DMS79 (cell line): ENCODE results near the gene HYAL3.
"Not testable (repeated sequence)": the region's sequence is repeated elsewhere in the genome, so short reads cannot be mapped to it uniquely, and the experiment has no call there.

ENCODE experiments used
- DNase-seq: peaks from one replicate; lab custom pipeline; 2025; lab: John Stamatoyannopoulos, UW

Gene HYAL3

DNA sequence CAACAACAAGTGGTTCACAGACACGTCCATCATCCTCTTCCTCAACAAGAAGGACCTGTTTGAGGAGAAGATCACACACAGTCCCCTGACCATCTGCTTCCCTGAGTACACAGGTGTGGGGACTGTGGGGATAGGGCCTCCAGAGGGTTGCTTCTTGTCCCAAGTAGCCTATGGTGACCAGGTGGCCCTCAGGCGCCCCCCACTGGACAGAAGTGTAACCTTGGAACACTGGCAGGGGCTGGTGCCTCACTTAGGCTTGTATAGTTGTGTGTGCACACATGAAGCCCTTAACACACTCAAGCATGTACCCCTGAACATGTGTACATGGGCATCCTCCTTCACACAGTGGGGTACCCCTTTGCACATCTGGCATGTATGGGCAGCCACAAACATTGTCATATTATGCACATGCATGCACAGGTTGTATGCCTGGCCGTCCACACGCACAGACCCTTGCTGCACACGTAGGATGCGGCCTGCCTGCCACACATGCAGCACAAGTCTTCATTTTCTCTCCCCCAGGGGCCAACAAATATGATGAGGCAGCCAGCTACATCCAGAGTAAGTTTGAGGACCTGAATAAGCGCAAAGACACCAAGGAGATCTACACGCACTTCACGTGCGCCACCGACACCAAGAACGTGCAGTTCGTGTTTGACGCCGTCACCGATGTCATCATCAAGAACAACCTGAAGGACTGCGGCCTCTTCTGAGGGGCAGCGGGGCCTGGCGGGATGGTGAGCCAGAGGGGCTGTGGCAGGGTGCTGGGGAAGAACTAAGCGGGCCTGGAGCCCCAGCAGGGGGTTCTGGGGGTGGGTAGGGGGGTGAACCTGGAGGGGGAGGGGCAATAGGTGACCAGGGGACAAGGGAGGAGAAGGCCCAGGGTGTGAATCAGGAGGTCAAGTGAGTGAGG is 42.0 kb downstream of the HYAL3 start:
- no peak for DNase-seq

DNA sequence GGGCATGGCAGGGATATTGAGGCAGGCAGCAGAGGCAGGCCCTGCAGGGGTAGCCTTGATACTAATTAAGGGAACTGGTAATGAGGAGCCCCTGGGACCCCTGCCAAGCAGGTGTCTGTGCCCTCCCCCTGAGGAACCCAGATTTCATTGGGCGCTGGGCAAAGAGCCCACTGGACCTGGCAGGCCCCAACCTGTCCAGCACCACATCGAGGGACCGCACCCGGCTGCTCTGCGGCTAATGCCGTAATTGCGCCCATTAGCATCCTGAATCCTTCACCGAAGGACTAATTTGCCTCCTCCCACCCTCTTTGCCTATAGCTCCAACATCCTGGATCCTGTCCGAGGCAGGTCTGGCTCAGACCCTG is 44.0 kb downstream of the HYAL3 start:
- DNase-seq: peak; percentile 33

DNA sequence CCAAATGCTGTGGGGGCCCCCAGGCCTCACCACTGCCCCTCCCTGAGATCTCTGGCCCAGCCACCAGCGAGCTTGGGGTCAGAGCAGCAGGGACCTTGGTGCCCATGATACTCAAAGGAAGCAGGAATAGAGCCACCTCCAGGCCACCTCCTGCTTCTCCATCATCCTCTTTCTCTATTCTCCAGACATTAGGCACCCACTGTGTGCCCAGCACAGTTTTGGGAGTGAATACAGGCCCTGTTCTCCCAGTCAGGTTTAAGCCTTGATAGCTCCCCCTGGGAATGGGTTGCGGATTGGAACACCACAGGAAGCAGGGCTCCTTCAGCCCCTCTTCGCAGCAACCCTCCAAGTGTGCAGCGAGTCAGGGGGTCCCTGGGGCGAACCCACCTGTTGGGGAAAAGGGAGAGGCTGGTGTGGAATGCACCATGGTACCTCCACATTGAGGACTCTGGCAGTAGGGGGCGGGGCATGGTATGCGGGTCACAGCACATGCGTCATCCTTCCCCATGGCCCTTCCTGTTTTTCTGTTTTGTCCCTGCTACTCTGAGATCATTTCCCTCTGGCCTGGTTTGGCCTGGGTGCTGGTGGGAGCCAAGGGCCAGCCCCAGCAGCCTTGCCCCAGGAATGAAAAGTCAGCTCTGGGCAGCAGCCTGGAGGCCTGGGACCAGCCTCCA is 44.5 kb downstream of the HYAL3 start:
- no peak for DNase-seq

DNA sequence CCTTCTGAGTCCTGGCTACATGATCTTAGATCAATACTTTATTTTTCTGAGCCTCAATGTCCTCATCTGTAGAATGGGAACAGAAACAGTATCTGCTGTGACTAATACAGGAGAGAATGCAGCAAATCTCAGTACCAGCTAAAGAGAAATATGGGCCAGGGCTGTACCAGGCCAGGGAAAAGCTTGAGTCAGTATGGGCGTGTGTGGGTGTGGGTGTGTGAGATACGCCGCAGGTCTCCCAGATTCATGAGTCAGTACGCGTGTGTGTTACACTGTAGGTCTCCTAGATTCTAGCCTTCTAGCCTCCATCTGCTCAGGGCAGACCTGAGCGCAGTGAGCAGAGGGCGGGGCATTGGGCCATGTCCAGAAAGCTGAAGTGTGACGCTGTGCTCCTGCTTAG is 48.0 kb downstream of the HYAL3 start:
- DNase-seq: no peak

DNA sequence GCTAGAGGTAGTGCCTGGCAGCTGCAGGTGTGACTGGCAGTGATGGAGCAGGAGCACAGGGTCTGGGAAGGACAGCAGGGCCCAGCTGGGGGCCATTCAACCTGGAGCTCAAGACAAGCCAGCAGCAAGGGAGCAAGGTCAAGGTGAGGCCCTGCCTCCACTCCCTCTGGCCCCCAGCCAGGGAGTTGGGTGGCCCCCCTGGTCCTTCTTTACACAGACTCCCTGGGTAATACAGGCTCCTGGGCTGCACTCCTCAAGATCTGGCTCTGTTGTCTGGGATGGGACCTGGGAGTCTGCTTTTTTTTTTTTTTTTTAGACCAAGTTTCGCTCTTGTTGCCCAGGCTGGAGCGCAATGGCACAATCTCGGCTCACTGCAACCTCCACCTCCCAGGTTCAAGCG is 48.7 kb downstream of the HYAL3 start:
- no peak for DNase-seq

DNA sequence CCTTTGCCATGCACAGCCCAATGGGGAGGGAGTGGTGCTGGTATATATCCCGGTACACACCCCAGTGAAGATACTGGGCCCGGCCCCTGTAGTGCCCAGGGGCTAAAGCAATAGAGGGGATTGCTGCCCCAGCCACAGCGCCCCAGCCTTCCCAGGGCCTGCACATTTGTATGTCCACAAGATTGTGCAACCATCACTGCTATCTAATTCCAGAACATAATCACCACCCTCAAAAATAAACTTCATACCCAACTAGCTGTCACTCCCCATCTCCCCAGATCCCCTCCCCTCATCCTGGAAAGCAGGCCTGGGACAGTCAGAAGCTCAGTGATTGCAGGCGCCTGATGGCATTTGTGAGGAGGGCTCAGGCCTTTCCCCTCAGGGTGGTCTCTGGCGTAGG is 49.7 kb downstream of the HYAL3 start:
- DNase-seq: no peak

DNA sequence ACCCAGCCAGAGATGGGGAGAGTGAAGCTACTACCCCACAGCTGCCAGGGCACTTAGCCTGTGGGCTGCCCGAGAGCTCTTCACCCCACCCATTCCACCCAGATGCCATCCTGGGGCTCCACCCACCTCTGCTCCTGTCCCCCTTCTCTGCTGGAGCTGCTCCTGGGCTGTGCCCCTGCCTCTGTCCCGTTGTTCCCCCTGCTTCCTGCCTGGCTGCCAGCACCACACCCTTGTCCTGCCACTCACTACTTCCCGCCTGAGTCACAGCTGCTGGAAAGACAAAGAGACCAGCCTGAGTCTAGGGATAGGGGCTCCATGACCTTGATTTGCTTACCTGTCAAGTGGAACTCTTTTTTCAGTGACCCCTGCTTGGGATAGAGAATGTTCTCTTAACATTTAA is 50.8 kb downstream of the HYAL3 start:
- DNase-seq: no peak

DNA sequence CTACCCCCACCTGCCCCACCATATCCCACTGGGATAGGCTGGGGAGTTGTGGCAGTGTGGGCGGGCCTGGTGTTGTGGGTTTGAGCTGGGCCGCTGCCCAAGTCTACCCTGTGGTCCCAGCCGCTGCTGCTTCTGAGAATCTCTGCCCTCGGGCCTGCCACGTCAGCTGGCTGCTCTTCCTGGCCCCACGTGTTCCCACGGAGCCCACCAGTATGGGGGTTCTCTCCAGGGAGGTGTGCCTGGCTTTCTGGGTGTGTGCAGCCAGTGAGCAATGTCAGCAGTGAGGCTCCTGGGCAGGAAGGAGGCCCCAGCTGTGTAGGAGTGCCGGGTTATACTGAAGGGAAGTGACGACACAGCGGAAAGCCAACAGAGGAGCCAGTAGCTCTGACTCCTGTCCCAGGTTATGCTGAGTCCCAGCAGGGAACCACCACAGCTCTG is 52.7 kb downstream of the HYAL3 start:
- no peak for DNase-seq

DNA sequence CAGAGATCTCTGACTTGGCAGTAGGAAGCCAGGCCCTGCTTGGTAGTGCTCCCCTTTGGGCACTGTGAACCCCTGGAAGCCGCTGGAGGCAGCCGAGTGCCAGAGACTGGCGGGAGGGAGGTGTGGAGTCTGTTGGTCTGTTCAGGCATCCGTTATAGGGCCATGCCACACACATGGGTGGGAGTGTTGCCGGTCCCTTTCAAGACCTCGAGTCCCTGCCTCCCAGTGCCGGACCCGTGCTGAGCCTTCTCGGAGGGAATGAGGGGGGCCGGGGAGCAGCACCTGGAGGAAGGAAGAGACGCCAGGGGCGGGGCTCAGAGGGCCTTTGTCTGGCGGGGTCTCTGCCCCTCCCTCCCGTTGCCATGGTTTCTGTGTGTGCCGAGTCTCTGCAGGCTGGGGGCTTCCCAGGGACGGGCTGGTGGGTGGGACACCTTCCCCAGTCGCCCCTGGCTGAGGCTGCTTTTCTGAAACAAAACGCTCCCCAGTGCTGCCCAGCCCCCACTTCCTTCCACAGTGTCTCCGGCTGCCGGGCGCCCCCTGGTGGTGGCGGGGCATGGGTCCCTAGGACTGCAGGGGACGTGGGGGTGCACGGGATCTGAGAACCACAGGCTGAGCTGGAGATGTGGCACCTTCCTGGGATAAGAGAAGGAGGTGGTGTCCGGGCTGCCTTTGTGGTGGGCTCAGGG is 53.2 kb downstream of the HYAL3 start:
- peak; percentile 56 for DNase-seq

DNA sequence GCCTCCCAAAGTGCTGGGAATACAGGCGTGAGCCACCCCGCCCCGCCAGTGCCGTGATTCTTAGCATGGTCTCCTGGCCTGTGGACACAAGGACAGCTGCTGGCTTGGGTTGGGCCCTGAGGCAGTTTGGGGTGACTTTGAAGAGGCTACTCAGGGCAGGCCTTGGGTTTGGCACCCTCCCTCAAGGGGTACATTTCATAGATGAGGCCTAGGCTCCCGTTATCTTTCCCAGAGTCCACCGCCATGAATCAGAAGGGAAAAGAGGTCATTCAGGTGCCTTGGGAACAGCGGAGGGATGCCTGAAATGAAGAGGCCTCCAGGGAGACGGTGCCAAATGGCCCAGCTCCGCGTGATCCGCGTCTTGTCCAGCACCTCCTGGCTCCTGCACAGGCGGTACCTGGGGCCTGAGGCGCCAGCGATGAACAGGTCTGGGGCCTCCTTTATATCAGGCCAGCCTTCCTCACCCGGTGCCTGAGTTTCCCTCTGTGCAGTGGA is 53.9 kb downstream of the HYAL3 start:
- no peak for DNase-seq

DNA sequence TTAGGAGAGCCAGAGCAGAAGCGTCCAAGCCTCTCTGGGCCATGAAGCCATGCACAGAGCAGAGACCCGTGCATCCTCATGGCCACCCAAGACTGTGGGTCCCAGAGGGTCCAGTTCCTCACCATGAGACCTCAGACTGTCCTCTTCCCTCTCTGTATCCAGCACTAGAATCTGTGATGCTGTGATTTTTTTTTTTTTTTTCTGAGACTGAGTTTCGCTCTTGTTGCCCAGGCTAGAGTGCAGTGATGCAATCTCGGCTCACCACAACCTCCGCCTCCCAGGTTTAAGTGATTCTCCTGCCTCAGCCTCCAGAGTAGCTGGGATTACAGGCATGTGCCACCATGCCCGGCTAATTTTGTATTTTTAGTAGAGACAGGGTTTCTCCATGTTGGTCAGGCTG is 54.4 kb downstream of the HYAL3 start:
- DNase-seq: not testable (repeated sequence)

DNA sequence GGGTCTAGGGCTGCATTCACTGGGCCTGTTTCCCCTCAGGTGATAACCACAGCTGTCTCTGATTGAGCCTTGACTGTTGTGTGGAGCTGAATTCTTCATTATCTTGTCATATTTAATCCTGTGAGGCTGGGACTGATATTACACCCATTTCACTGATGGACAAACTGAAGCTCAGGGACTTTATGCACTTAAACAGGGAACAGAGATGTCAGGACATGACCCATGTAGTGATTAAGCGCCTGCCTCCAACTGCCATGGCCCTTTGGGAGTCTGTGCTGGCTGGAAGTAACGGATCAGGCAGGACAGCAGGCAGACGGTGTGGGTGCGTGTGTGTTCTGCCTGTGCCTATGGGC is 55.7 kb downstream of the HYAL3 start:
- no peak for DNase-seq

DNA sequence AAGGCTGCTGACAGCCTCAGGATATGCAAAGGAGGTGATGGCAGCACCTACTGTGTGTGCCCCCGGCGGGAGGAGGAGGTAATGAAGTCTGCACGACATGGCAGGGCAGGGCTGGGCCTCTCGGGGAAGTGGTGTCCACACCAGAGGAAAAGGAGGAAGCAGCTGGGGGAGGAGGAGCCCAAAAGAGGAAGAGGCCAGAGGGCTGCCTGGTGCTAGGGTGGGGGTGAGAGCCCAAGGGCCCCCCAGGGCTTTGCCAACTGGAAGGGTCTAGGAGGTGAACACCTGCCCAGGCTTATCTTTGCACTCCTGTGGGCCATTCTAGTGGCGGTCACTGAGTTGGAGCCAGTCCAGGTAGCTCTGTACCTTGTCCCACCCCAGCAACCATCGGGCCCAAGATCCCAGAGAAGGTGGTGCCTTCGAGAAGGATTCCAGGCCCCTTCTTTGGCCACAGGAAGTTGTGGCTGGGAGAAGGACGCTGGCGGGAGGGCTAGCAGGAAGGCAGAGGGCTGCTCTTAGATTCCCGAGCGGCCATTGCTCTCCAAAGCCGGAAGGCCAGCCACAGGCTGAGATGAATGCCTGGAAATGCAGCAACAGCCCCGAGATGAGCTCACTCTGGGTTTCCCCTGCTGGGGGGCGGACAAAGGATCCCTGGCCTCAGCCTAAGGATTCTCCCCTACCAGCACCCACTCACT is 56.2 kb downstream of the HYAL3 start:
- no peak for DNase-seq
